Endothelial cell of umbilical vein (primary cell): ENCODE data around the gene MACO1.

Experiments
- CTCF ChIP-seq, 2 donors: IDR thresholded peaks; 1 replicate in 1 of 2; 2 replicates in 1 of 2; pipeline ENCODE4 v1.5.1; 2011; ENCODE audit warnings: low read length in 2 of 2, mild to moderate bottlenecking in 2 of 2, moderate library complexity in 2 of 2, control low read depth in 1 of 2, inconsistent platforms in 1 of 2, low read depth in 1 of 2; ENCODE audit not compliant: insufficient read depth in 1 of 2; ENCODE audit errors: extremely low read depth in 1 of 2
- EZH2 ChIP-seq: IDR thresholded peaks from 2 replicates; pipeline ENCODE4 v1.6.1; 2012; ENCODE audit warnings: borderline replicate concordance, low read depth, mild to moderate bottlenecking, moderate library complexity, low read length, inconsistent platforms; ENCODE audit not compliant: severe bottlenecking
- JUN ChIP-seq: IDR thresholded peaks from 2 replicates; pipeline ENCODE4 v1.6.1; 2011; ENCODE audit warnings: borderline replicate concordance, low read depth; ENCODE audit not compliant: insufficient read length, insufficient read depth
- MYC ChIP-seq: IDR thresholded peaks from one replicate; pipeline ENCODE4 v1.6.1; 2011; ENCODE audit warnings: mild to moderate bottlenecking, low read depth, low read length
- POLR2A ChIP-seq: IDR thresholded peaks from 2 replicates; pipeline ENCODE4 v1.6.1; 2012; ENCODE audit warnings: low read depth, mild to moderate bottlenecking, control low read depth, low read length
- POLR2AphosphoS5 ChIP-seq: IDR thresholded peaks from 2 replicates; pipeline ENCODE4 v1.6.1; 2012; ENCODE audit warnings: low read depth, mild to moderate bottlenecking, control low read depth, low read length, moderate library complexity; ENCODE audit not compliant: insufficient read depth
- TF ChIP-seq, protein P1 (sequence below): IDR thresholded peaks from 2 replicates; pipeline ENCODE4 v1.6.1; 2011; ENCODE audit not compliant: insufficient read depth, insufficient read length

GRCh38 chr1:25432749-25433388, 2.2 kb downstream of the MACO1 start:
- TF ChIP-seq EZH2 (no peak), POLR2AphosphoS5 (no peak), CTCF (IDR thresholded peaks at IDR 0.05; ENCODE audit: extremely low read depth in 1 of 2, insufficient read depth in 1 of 2, low read depth in 1 of 2, low read length in 2 of 2) (no peak), MYC (no peak), JUN (no peak), POLR2A (no peak)
- TF ChIP-seq, protein P1, sequence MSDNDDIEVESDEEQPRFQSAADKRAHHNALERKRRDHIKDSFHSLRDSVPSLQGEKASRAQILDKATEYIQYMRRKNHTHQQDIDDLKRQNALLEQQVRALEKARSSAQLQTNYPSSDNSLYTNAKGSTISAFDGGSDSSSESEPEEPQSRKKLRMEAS = no peak
